Neural progenitor cell (in vitro differentiated cells): Measurements from ENCODE around the gene CFAP221. TPM values are rescaled to one million over a fixed set of nuclear protein-coding genes. Genes with fewer than 3 reads are reported as not detected.

Source experiments
- DNase-seq: peaks from one replicate; pipeline ENCODE4 v3.0.0-alpha.2; 2016; ENCODE audit warnings: low spot score
- H2AFZ ChIP-seq: fragments of 200-600 bp; sonication (generic); replicated peaks from 2 replicates; pipeline ENCODE4 v1.6.1; 2016; ENCODE audit warnings: antibody characterized with exemption
- H3F3A ChIP-seq: fragments of 200-600 bp; sonication (generic); 2 replicates; pipeline ENCODE4 v1.6.1; 2016; ENCODE audit warnings: antibody characterized with exemption, low read depth
- H3K27ac ChIP-seq: fragments of 200-600 bp; sonication (generic); 2 replicates; pipeline ENCODE4 v1.5.1; 2016; ENCODE audit warnings: mild to moderate bottlenecking
- H3K27me3 ChIP-seq: fragments of 200-600 bp; sonication (generic); 2 replicates; pipeline ENCODE4 v1.6.1; 2016; ENCODE audit warnings: mild to moderate bottlenecking, moderate library complexity
- H3K36me3 ChIP-seq: fragments of 200-600 bp; sonication (generic); 2 replicates; pipeline ENCODE4 v1.5.1; 2016
- H3K4me1 ChIP-seq: fragments of 200-600 bp; sonication (generic); 2 replicates; pipeline ENCODE4 v1.6.1; 2016; ENCODE audit warnings: mixed run types
- H3K4me2 ChIP-seq: fragments of 200-600 bp; sonication (generic); 2 replicates; pipeline ENCODE4 v1.6.1; 2016
- H3K4me3 ChIP-seq: fragments of 200-600 bp; sonication (generic); 2 replicates; pipeline ENCODE4 v1.5.1; 2016
- H3K79me2 ChIP-seq: fragments of 200-600 bp; sonication (generic); 2 replicates; pipeline ENCODE4 v1.6.1; 2016; ENCODE audit warnings: low read depth
- H3K9ac ChIP-seq: fragments of 200-600 bp; sonication (generic); 2 replicates; pipeline ENCODE4 v1.6.1; 2016
- H3K9me3 ChIP-seq: fragments of 200-600 bp; sonication (generic); 2 replicates; pipeline ENCODE4 v1.5.1; 2016; ENCODE audit warnings: low read depth
- H4K20me1 ChIP-seq: fragments of 200-600 bp; sonication (generic); 2 replicates; pipeline ENCODE4 v1.6.1; 2016; ENCODE audit warnings: low read depth
- H3K27ac Mint-ChIP-seq: 3 replicates; pipeline ENCODE4 v1.8.0; 2021; ENCODE audit warnings: mixed read lengths
- H3K27me3 Mint-ChIP-seq: 2 replicates; pipeline ENCODE4 v1.8.0; 2022; ENCODE audit warnings: low read depth, mild to moderate bottlenecking, inconsistent platforms, moderate library complexity, mixed read lengths; ENCODE audit not compliant: insufficient read depth
- H3K36me3 Mint-ChIP-seq: 3 replicates; pipeline ENCODE4 v1.8.0; 2021; ENCODE audit warnings: mixed read lengths
- H3K4me1 Mint-ChIP-seq: 3 replicates; pipeline ENCODE4 v1.8.0; 2021; ENCODE audit warnings: mixed read lengths
- H3K4me3 Mint-ChIP-seq: 3 replicates; pipeline ENCODE4 v1.8.0; 2021; ENCODE audit warnings: mild to moderate bottlenecking, moderate library complexity, mixed read lengths
- H3K9me3 Mint-ChIP-seq: 3 replicates; pipeline ENCODE4 v1.8.0; 2020; ENCODE audit warnings: mixed read lengths
- CTCF ChIP-seq: fragments of 200-600 bp; sonication (generic); IDR thresholded peaks from 2 replicates; pipeline ENCODE4 v1.5.1; 2017; ENCODE audit warnings: antibody characterized with exemption, mild to moderate bottlenecking
- EZH2 ChIP-seq: fragments of 200-600 bp; sonication (generic); IDR thresholded peaks from 2 replicates; pipeline ENCODE4 v1.6.1; 2017; ENCODE audit warnings: antibody characterized with exemption, mild to moderate bottlenecking, moderate library complexity
- EZH2phosphoT487 ChIP-seq: fragments of 200-600 bp; sonication (generic); IDR thresholded peaks from 2 replicates; pipeline ENCODE4 v1.6.1; 2017; ENCODE audit warnings: antibody characterized with exemption
- total RNA-seq: library from RNA; depleted of rRNA; stranded (reverse); fragments of >200 nt; gene quantifications from 2 replicates; pipeline ENCODE4 v1.2.3, GENCODE V29; 2015; ENCODE audit warnings: low replicate concordance

CFAP221 gene
- total RNA-seq, 1 donor from 2014 or later: 1.5 TPM

GRCh38 chr2:119574108-119574815 is 30.0 kb downstream of the CFAP221 start:
- H4K20me1 ChIP-seq: no peaks in the 10 kb centered on the region
- no peak overlapping the region for H3K27ac ChIP-seq
- H3K27me3 ChIP-seq: no peaks in the 10 kb centered on the region
- no peaks in the 10 kb centered on the region for H3K9me3 ChIP-seq
- H3K9me3 Mint-ChIP-seq: peaks cover 7% of the 10 kb centered on the region
- no peak overlapping the region for H3K9ac ChIP-seq
- H2AFZ ChIP-seq: no peak overlapping the region
- H3K36me3 ChIP-seq: no peaks in the 10 kb centered on the region
- H3K27ac Mint-ChIP-seq: no peak overlapping the region
- H3K4me2 ChIP-seq: no peak overlapping the region
- H3K36me3 Mint-ChIP-seq: peaks cover 10% of the 10 kb centered on the region
- H3K79me2 ChIP-seq: no peaks in the 10 kb centered on the region
- H3K4me3 ChIP-seq: no peak overlapping the region
- no peaks in the 10 kb centered on the region for H3K4me1 Mint-ChIP-seq
- H3F3A ChIP-seq: no peaks in the 10 kb centered on the region
- H3K4me1 ChIP-seq: no peaks in the 10 kb centered on the region
- no peaks in the 10 kb centered on the region for H3K27me3 Mint-ChIP-seq
- H3K4me3 Mint-ChIP-seq: no peak overlapping the region
- TF ChIP-seq EZH2 (no peak), CTCF (no peak), EZH2phosphoT487 (no peak)
- no peak for DNase-seq

- H4K20me1 ChIP-seq: no peaks in the 10 kb centered on the region
- H3K4me3 Mint-ChIP-seq: no peak overlapping the region
- H3K9me3 Mint-ChIP-seq: peaks cover under 1% of the 10 kb centered on the region
- H3K27me3 ChIP-seq: no peaks in the 10 kb centered on the region
- DNase-seq: no peak
- H3K27ac ChIP-seq: no peak overlapping the region
- no peak overlapping the region for H3K9ac ChIP-seq
- H3K4me1 Mint-ChIP-seq: no peaks in the 10 kb centered on the region
- no peaks in the 10 kb centered on the region for H3K9me3 ChIP-seq
- no peak overlapping the region for H2AFZ ChIP-seq
- no peaks in the 10 kb centered on the region for H3F3A ChIP-seq
- TF ChIP-seq CTCF (no peak), EZH2phosphoT487 (no peak), EZH2 (no peak)
- H3K4me2 ChIP-seq: no peak overlapping the region
- H3K36me3 Mint-ChIP-seq: peaks cover 4% of the 10 kb centered on the region
- H3K27me3 Mint-ChIP-seq: no peaks in the 10 kb centered on the region
- H3K4me3 ChIP-seq: no peak overlapping the region
- H3K27ac Mint-ChIP-seq: no peak overlapping the region
- H3K36me3 ChIP-seq: no peaks in the 10 kb centered on the region
- no peaks in the 10 kb centered on the region for H3K79me2 ChIP-seq
- H3K4me1 ChIP-seq: no peaks in the 10 kb centered on the region
Measured at GRCh38 chr2:119574864-119575263, 30.6 kb downstream of the CFAP221 start.

- H3K27ac Mint-ChIP-seq: no peak overlapping the region
- H3K27ac ChIP-seq: no peak overlapping the region
- no peaks in the 10 kb centered on the region for H3K27me3 Mint-ChIP-seq
- no peaks in the 10 kb centered on the region for H4K20me1 ChIP-seq
- no peak overlapping the region for H2AFZ ChIP-seq
- no peak for TF ChIP-seq CTCF
- no peak for TF ChIP-seq EZH2phosphoT487
- no peak for TF ChIP-seq EZH2
- H3K4me3 Mint-ChIP-seq: no peak overlapping the region
- no peaks in the 10 kb centered on the region for H3K4me1 Mint-ChIP-seq
- no peak overlapping the region for H3K4me3 ChIP-seq
- no peaks in the 10 kb centered on the region for H3K79me2 ChIP-seq
- no peaks in the 10 kb centered on the region for H3K4me1 ChIP-seq
- peaks cover 4% of the 10 kb centered on the region for H3K36me3 Mint-ChIP-seq
- H3K4me2 ChIP-seq: no peak overlapping the region
- H3F3A ChIP-seq: no peaks in the 10 kb centered on the region
- DNase-seq: no peak
- H3K9ac ChIP-seq: no peak overlapping the region
- H3K9me3 Mint-ChIP-seq: no peaks in the 10 kb centered on the region
- H3K9me3 ChIP-seq: no peaks in the 10 kb centered on the region
- no peaks in the 10 kb centered on the region for H3K27me3 ChIP-seq
- no peaks in the 10 kb centered on the region for H3K36me3 ChIP-seq
Measured at GRCh38 chr2:119575439-119575838, 31.2 kb downstream of the CFAP221 start.
